ENCODE measurements around the gene MCM10.

GRCh38 chr10:13241613-13242012 is 80.3 kb downstream of the MCM10 start:
- no peak for TF ChIP-seq POLR2A (IDR thresholded peaks at IDR 0.05)
- TF ChIP-seq CTCF (IDR thresholded peaks at IDR 0.05) = no peak
- no peak for TF ChIP-seq POLR2AphosphoS5 (IDR thresholded peaks at IDR 0.05)
- no peak for TF ChIP-seq EP300 (IDR thresholded peaks at IDR 0.05; ENCODE audit: low read depth)
